Muscle layer of duodenum (tissue), 2 donors: ENCODE measurements around the gene ALDH1B1.

Experiments
- H3K27ac ChIP-seq: one replicate; pipeline ENCODE4 v1.7.0; 2013; ENCODE audit warnings: mild to moderate bottlenecking, low read length
- H3K27me3 ChIP-seq: one replicate; pipeline ENCODE4 v1.7.0; 2013; ENCODE audit warnings: low read depth, mild to moderate bottlenecking, control low read depth, low read length
- H3K36me3 ChIP-seq, 2 donors: one replicate each; pipeline ENCODE4 v1.7.0; 2013; ENCODE audit warnings: low read length in 2 of 2, control low read depth in 1 of 2, mild to moderate bottlenecking in 1 of 2; ENCODE audit not compliant: insufficient read depth in 2 of 2, control insufficient read depth in 1 of 2
- H3K4me1 ChIP-seq, 2 donors: one replicate each; pipeline ENCODE4 v1.7.0; 2013; ENCODE audit warnings: low read length in 2 of 2, mild to moderate bottlenecking in 2 of 2, control low read depth in 1 of 2, moderate library complexity in 1 of 2; ENCODE audit not compliant: insufficient read depth in 2 of 2, control insufficient read depth in 1 of 2
- H3K4me3 ChIP-seq, 2 donors: one replicate each; pipeline ENCODE4 v1.7.0; 2013; ENCODE audit warnings: low read length in 2 of 2, low read depth in 1 of 2, mild to moderate bottlenecking in 1 of 2
- H3K9me3 ChIP-seq, 2 donors: one replicate each; pipeline ENCODE4 v1.7.0; 2013; ENCODE audit warnings: low read length in 2 of 2, control low read depth in 1 of 2, mild to moderate bottlenecking in 1 of 2; ENCODE audit not compliant: control insufficient read depth in 1 of 2
- donor health status: healthy.

Gene ALDH1B1

GRCh38 chr9:38355115-38355514, 37.4 kb upstream of the ALDH1B1 start:
- Histone ChIP-seq H3K36me3 (no peaks in the 10 kb centered on the region), H3K4me3 (no peak overlapping the region), H3K9me3 (no peaks in the 10 kb centered on the region), H3K27ac (no peak overlapping the region), H3K4me1 (no peaks in the 10 kb centered on the region), H3K27me3 (no peaks in the 10 kb centered on the region)

DNA sequence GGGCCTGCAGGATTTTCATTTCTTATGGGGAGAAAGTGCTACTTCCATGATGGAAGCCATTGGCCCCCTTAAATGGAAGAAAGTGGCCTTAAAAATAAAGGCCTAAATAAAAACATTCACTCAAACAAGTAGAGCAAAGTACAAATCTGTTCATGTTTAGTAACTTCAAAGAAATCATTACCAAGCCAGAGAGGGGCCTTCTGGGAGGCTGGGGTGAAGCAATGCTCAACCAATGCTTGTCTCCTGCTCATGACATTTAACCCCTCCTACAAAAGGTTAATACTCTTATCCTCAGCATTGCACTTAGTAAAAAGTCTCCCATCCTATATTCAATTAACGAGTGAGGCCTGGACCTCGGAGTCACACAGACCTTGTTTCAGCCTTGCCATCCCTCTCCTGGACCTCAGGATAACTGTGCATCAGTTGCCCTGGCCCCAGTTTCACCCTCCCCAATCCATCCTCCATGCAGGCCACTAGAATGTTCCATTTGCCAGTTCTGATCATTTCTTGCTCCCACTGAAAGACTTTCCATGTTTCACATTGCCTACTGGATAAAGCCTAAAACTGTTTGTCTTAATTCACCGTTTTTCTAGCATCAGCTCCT, 36.9 kb upstream of the ALDH1B1 start:
- H3K27me3 ChIP-seq: no peaks in the 10 kb centered on the region
- H3K4me3 ChIP-seq: no peak overlapping the region
- H3K4me1 ChIP-seq: no peaks in the 10 kb centered on the region
- no peaks in the 10 kb centered on the region for H3K9me3 ChIP-seq
- H3K36me3 ChIP-seq: no peaks in the 10 kb centered on the region
- no peak overlapping the region for H3K27ac ChIP-seq

DNA sequence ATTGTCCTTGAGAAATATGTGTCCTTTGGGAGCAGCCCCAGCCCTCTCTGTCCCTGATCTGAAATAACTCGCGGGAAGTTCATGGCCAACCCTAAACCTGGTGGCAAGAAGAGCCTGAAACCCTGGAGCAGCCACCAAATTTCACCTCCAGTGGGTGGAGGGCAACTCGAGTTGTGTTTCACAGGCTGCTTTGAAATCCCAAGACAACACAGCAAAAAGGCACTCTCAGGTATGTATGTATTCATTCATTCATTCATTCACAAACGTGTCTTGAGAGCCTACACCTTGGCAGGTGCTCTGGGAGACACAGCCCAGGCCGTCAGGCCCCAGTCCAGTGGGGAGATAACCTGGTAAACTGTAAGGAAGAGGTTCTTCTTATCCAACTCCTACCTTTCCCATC, 35.7 kb upstream of the ALDH1B1 start:
- Histone ChIP-seq H3K4me1 (no peaks in the 10 kb centered on the region), H3K9me3 (no peaks in the 10 kb centered on the region), H3K36me3 (no peaks in the 10 kb centered on the region), H3K4me3 (no peak overlapping the region), H3K27me3 (no peaks in the 10 kb centered on the region), H3K27ac (no peak overlapping the region)

- Histone ChIP-seq H3K36me3 (no peaks in the 10 kb centered on the region), H3K27me3 (no peaks in the 10 kb centered on the region), H3K27ac (no peak overlapping the region), H3K4me3 (no peak overlapping the region), H3K4me1 (peaks cover under 1% of the 10 kb centered on the region in 2 donors), H3K9me3 (no peaks in the 10 kb centered on the region)
These were observed 35.0 kb upstream of the ALDH1B1 start for GRCh38 chr9:38357350-38358114.

GRCh38 chr9:38358390-38359296, 33.9 kb upstream of the ALDH1B1 start:
- Histone ChIP-seq H3K9me3 (no peaks in the 10 kb centered on the region), H3K4me1 (peaks cover 5 to 6% of the 10 kb centered on the region in 2 donors), H3K27ac (no peak overlapping the region), H3K4me3 (no peak overlapping the region), H3K27me3 (no peaks in the 10 kb centered on the region), H3K36me3 (no peaks in the 10 kb centered on the region)

DNA sequence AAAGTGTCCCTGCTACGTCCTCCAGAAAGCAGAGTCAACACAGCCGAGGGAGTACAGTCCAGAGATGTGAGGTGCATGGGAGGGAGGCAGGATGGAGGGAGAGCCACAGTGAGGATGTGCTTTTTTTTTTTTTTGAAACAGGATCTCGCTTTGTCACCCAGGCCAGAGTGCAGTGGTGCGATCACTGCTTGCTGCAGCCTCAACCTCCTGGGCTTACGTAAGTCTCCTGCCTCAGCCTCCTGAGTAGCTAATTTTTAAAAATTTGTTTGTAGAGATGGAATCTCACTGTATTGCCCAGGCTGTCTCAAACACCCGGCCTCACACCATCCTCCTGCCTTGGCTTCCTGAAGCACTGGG, 33.2 kb upstream of the ALDH1B1 start:
- Histone ChIP-seq H3K27me3 (no peaks in the 10 kb centered on the region), H3K4me1 (peaks cover 5 to 6% of the 10 kb centered on the region in 2 donors), H3K9me3 (no peaks in the 10 kb centered on the region), H3K27ac (no peak overlapping the region), H3K4me3 (no peak overlapping the region), H3K36me3 (no peaks in the 10 kb centered on the region)

GRCh38 chr9:38359689-38360385, 32.7 kb upstream of the ALDH1B1 start:
- Histone ChIP-seq H3K4me3 (no peak overlapping the region), H3K27ac (no peak overlapping the region), H3K4me1 (peaks cover 5 to 6% of the 10 kb centered on the region in 2 donors), H3K36me3 (no peaks in the 10 kb centered on the region), H3K27me3 (no peaks in the 10 kb centered on the region), H3K9me3 (no peaks in the 10 kb centered on the region)

DNA sequence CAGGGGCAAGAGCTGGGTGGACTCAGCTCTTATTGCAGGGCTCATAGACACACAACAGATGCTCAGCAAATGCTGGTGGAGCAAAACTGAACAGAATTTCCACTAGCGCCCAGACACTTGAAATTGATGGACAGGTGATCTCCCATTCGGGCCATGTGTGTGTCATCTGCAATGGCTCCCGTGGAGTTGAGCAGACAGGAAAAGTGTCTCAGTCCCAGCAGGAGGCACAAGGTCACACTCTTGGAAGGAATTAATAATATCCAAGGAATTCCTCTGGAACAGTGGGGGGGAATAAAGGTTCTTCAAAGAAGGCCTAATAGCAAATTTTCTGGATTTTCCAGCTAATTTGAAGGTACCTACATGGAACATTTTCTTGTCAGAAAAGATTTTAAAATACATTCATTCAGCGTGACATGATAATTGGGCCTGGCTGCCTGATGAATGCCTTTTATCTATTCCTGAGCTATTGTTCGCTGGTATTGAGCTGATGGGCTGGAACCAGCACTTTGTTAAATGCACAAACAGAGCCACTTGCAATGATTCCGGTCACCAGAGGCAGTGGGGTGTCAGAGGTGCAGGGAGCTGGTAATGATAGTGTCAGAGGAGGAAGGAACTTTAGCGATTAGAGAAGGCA, 31.5 kb upstream of the ALDH1B1 start:
- H3K27me3 ChIP-seq: no peaks in the 10 kb centered on the region
- H3K4me3 ChIP-seq: no peak overlapping the region
- H3K9me3 ChIP-seq: no peaks in the 10 kb centered on the region

GRCh38 chr9:38361473-38361850, 31.0 kb upstream of the ALDH1B1 start:
- Histone ChIP-seq H3K4me3 (no peak overlapping the region), H3K36me3 (no peaks in the 10 kb centered on the region), H3K27me3 (no peaks in the 10 kb centered on the region), H3K9me3 (no peaks in the 10 kb centered on the region), H3K4me1 (peaks cover 5 to 6% of the 10 kb centered on the region in 2 donors), H3K27ac (no peak overlapping the region)

More for the DNA sequence above, 31.5 kb upstream of the ALDH1B1 start:
- Histone ChIP-seq H3K27ac (no peak overlapping the region), H3K4me1 (peaks cover 5 to 6% of the 10 kb centered on the region in 2 donors), H3K36me3 (no peaks in the 10 kb centered on the region)

DNA sequence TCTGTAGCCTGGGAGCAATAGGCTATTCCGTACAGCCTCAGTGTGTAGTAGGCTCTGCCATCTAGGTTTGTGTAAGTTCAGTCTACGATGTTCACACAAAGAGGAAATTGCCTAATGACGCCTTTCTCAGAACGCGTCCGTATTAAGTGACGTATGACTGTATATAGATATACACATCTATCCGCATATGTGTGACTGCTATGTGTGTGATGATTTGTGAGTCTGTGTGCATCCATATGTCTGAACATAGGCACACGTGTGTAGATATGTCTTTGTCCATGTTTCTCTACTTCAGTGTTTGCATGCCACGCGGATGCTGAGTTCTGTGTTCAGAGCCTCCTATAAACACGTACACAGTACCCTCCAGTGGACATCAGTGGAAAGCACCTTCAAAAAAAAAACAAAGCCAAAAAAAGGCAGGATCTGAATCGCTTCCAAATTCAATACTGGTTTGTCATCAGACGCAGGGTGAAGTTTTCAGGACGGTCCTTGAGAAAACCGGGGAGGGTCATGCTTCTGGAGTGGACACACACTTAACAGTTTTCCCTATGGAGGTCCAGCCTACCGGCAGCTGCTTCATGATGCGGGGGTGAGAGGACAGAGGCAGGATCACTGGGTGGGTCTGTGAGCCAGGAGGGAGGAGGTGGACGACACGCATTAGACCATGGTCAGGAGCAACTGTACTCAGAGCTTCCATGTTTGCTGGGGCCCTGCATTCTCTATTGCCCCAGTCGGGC, 29.5 kb upstream of the ALDH1B1 start:
- peak overlapping the region; percentile 22 to 34 for H3K4me3 ChIP-seq
- H3K9me3 ChIP-seq: no peaks in the 10 kb centered on the region
- no peak overlapping the region for H3K27ac ChIP-seq
- H3K27me3 ChIP-seq: no peaks in the 10 kb centered on the region
- H3K4me1 ChIP-seq: peaks cover 5 to 6% of the 10 kb centered on the region in 2 donors
- no peaks in the 10 kb centered on the region for H3K36me3 ChIP-seq
